Stimulated activated naive B cell treated with anti-CD40 and anti-IgM and Interleukin-4, amounts not matched to agents 10 μg/mL and 1 μg/mL and 100 μg/mL, for 72 hours (primary cell): ENCODE measurements around the gene HCN4.

Source experiments
- ATAC-seq, 2 donors: fragments of 150-1000 bp; cut with Tn5 transposase; replicated peaks; 2 replicates each; pipeline ENCODE4 v1.10.0; 2021; ENCODE audit warnings: moderate library complexity in 1 of 2
- DNase-seq: peaks from one replicate; pipeline ENCODE4 v3.0.0; 2021
- H3K27ac Mint-ChIP-seq: one replicate; pipeline ENCODE4 v1.8.0; 2022; ENCODE audit warnings: mild to moderate bottlenecking, mixed read lengths
- H3K27me3 Mint-ChIP-seq, 2 donors: one replicate each; pipeline ENCODE4 v1.8.0; 2022; ENCODE audit warnings: mixed read lengths in 2 of 2
- H3K36me3 Mint-ChIP-seq, 2 donors: one replicate each; pipeline ENCODE4 v1.8.0; 2022; ENCODE audit warnings: mixed read lengths in 2 of 2, mild to moderate bottlenecking in 1 of 2
- H3K4me1 Mint-ChIP-seq, 2 donors: one replicate each; pipeline ENCODE4 v1.8.0; 2022; ENCODE audit warnings: mixed read lengths in 2 of 2, mild to moderate bottlenecking in 1 of 2
- H3K4me3 Mint-ChIP-seq, 2 donors: one replicate each; pipeline ENCODE4 v1.8.0; 2022; ENCODE audit warnings: mild to moderate bottlenecking in 2 of 2, mixed read lengths in 2 of 2, moderate library complexity in 1 of 2
- H3K9me3 Mint-ChIP-seq, 2 donors: one replicate each; pipeline ENCODE4 v1.8.0; 2022; ENCODE audit warnings: mixed read lengths in 2 of 2, mild to moderate bottlenecking in 1 of 2

HCN4 gene

DNA sequence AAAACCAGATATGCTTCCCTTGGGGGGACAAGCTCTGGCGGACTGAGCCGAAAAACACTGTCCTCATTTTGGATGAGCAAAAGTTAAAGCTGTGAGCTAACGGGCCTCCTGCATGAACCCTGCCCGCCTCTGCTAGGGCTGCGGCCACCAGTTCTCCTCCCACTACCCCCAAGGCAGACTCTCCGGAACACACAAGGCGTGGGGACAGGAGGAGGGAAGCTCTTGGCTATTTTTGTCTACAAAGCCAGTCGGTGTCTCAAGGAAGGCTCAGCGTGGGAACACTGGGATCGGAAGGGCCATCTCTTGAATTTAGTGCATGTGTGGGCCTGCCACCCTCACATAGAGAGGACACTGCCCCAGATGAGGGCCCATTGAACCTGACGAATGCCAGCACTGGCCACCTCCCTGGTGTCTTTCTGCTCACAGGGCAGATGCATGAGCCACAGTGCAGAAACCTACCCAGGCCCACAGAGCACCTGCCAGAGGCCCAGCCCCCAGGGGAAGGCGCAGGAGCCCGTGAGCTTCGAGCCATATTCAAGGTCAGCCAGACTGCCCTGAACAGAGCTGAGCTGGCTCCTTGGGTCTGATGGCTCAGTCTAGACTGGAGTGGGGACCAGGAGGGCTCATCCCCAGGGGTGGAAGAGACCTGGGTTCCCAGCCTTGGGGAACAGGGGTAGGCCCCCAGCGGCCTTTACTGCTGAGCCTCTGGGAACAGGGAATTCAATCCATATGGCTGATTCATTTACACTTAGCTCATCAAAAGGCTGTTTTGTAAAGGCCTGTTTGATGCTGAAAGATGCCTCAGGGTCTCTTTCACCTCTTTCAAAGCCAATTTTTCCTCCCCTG, 38.3 kb downstream of the HCN4 start:
- Mint-ChIP-seq H3K36me3 (no peaks in the 10 kb centered on the region), H3K9me3 (no peaks in the 10 kb centered on the region), H3K27ac (no peak overlapping the region), H3K4me3 (no peak overlapping the region), H3K4me1 (peaks cover 8 to 15% of the 10 kb centered on the region in 2 donors), H3K27me3 (peaks cover 6 to 18% of the 10 kb centered on the region in 2 donors)
- no peak for DNase-seq
- no peak for ATAC-seq

GRCh38 chr15:73329501-73330200, 39.1 kb downstream of the HCN4 start:
- DNase-seq: no peak
- peaks cover 9 to 19% of the 10 kb centered on the region in 2 donors for H3K27me3 Mint-ChIP-seq
- H3K36me3 Mint-ChIP-seq: no peaks in the 10 kb centered on the region
- H3K4me1 Mint-ChIP-seq: peaks cover 10 to 21% of the 10 kb centered on the region in 2 donors
- no peak for ATAC-seq
- no peaks in the 10 kb centered on the region for H3K9me3 Mint-ChIP-seq
- no peak overlapping the region for H3K4me3 Mint-ChIP-seq
- no peak overlapping the region for H3K27ac Mint-ChIP-seq

GRCh38 chr15:73328981-73329380, 39.8 kb downstream of the HCN4 start:
- DNase-seq (no peak), ATAC-seq (no peak)
- no peak overlapping the region for H3K4me3 Mint-ChIP-seq
- no peak overlapping the region for H3K27ac Mint-ChIP-seq
- peaks cover 9 to 19% of the 10 kb centered on the region in 2 donors for H3K27me3 Mint-ChIP-seq
- no peaks in the 10 kb centered on the region for H3K9me3 Mint-ChIP-seq
- H3K36me3 Mint-ChIP-seq: no peaks in the 10 kb centered on the region
- H3K4me1 Mint-ChIP-seq: peaks cover 10 to 21% of the 10 kb centered on the region in 2 donors

- Mint-ChIP-seq H3K27me3 (peaks cover 13 to 19% of the 10 kb centered on the region in 2 donors), H3K36me3 (no peaks in the 10 kb centered on the region), H3K9me3 (peaks cover 0 to 1% of the 10 kb centered on the region in 2 donors), H3K27ac (no peak overlapping the region), H3K4me3 (no peak overlapping the region), H3K4me1 (peaks cover 10 to 21% of the 10 kb centered on the region in 2 donors)
- ATAC-seq: no peak
- no peak for DNase-seq
Measured at GRCh38 chr15:73328149-73328820, 40.5 kb downstream of the HCN4 start.

- Mint-ChIP-seq H3K4me3 (no peak overlapping the region), H3K36me3 (no peaks in the 10 kb centered on the region), H3K27me3 (peaks cover 19% of the 10 kb centered on the region in 2 donors), H3K4me1 (peaks cover 10 to 21% of the 10 kb centered on the region in 2 donors), H3K27ac (no peak overlapping the region), H3K9me3 (peaks cover 0 to 1% of the 10 kb centered on the region in 2 donors)
- ATAC-seq (no peak), DNase-seq (no peak)
Measured at GRCh38 chr15:73326157-73326556, 42.6 kb downstream of the HCN4 start.

DNA sequence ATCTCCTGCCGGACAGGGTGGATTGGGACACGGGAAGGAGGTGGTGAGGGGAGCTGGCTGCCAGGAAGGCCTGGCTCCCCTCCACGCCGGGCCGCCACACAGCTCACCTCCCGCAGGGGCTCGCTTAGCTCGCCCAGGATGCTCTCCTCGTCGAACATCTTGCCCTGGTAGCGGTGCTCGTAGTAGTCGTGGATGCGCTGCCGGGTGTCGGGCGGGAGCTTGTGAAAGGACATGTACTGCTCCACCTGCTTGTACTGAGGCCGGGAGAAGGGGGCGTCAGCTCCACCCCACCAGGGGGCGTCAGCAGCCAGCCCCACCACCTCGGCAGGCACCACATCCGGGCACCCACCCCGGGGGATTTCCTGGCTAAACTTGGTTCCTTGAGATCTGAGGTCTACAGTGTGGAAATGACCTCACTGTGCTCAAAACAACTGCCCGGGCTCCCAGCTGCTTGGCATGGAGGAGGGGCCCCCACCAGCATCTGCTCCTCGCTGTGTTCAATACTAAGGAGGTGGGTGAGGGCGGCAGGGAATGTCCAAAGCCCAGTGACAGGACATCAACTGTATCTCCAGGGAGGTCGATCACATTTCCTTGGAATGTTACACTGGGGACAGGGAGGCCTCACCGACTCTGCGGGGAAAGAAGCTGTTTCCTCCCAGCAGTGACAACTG, 43.4 kb downstream of the HCN4 start:
- Mint-ChIP-seq H3K9me3 (peaks cover 0 to 1% of the 10 kb centered on the region in 2 donors), H3K4me3 (no peak overlapping the region), H3K27ac (peak overlapping the region; percentile 68), H3K4me1 (peaks cover 10 to 23% of the 10 kb centered on the region in 2 donors), H3K36me3 (no peaks in the 10 kb centered on the region), H3K27me3 (peaks cover 19% of the 10 kb centered on the region in 2 donors)
- DNase-seq (peak; percentile 15), ATAC-seq (peak; percentile 60 to 61)

DNA sequence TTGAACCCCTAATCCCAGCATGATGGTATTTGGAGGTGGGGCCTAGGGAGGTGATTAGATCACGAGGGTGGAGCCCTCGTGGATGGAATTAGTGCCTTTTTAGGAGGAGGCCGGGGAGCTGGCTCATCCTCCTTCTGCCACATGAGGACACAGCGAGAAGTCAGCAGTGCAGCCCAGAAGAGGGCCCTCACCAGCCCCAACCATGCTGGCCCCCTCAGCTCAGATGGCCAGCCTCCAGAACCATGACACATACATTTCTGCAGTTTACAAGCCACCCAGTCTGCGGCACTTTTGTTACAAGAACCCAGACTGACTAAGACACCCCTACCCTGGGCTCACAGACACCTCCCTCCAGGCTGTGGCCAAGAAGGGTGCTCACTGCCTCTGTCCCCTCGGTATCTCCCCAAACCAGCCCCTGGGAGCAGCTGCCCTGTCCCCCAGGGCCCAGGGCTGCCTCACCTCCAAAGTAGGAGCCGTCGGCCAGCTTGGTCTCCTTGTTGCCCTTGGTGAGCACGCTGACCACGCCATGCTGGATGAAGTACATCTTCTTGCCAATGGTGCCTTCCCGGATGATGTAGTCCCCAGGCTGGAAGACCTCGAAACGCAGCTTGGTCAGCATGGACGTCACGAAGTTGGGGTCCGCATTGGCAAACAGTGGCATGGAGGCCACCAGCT, 44.1 kb downstream of the HCN4 start:
- Mint-ChIP-seq H3K36me3 (no peaks in the 10 kb centered on the region), H3K4me3 (no peak overlapping the region), H3K4me1 (peaks cover 15 to 30% of the 10 kb centered on the region in 2 donors), H3K27ac (no peak overlapping the region), H3K9me3 (peaks cover 0 to 1% of the 10 kb centered on the region in 2 donors), H3K27me3 (peaks cover 19% of the 10 kb centered on the region in 2 donors)
- DNase-seq (no peak), ATAC-seq (no peak)

DNA sequence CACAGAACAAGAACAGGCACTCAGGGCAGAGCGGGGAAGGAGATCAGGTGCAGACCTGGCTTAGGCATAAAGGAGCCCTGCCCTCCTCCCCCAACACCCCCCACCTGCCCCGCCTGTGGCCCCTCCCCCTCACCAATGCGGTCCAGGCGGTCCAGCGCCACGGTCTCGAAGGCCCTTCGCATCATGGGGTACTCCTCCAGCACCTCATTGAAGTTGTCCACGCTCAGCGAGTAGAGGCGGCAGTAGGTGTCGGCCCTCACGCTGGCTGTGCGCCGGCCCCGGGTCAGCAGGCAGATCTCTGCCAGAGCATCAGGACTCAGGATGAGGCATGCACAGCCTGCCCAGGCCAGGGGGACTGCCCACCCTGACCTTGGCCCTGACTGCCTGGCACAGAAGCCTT, 44.8 kb downstream of the HCN4 start:
- Mint-ChIP-seq H3K36me3 (no peaks in the 10 kb centered on the region), H3K9me3 (peaks cover 0 to 1% of the 10 kb centered on the region in 2 donors), H3K4me3 (no peak overlapping the region), H3K4me1 (peaks cover 20 to 37% of the 10 kb centered on the region in 2 donors), H3K27me3 (peaks cover 19% of the 10 kb centered on the region in 2 donors), H3K27ac (no peak overlapping the region)
- ATAC-seq (no peak), DNase-seq (no peak)

GRCh38 chr15:73323374-73323955, 45.3 kb downstream of the HCN4 start:
- Mint-ChIP-seq H3K4me1 (peaks cover 21 to 39% of the 10 kb centered on the region in 2 donors), H3K36me3 (no peaks in the 10 kb centered on the region), H3K27me3 (peaks cover 14 to 19% of the 10 kb centered on the region in 2 donors), H3K4me3 (no peak overlapping the region), H3K27ac (no peak overlapping the region), H3K9me3 (peaks cover 0 to 1% of the 10 kb centered on the region in 2 donors)
- DNase-seq: no peak
- ATAC-seq: no peak

GRCh38 chr15:73322665-73323373, 45.9 kb downstream of the HCN4 start:
- H3K27ac Mint-ChIP-seq: no peak overlapping the region
- peaks cover 12 to 19% of the 10 kb centered on the region in 2 donors for H3K27me3 Mint-ChIP-seq
- H3K4me3 Mint-ChIP-seq: no peak overlapping the region
- no peaks in the 10 kb centered on the region for H3K36me3 Mint-ChIP-seq
- DNase-seq (no peak), ATAC-seq (no peak)
- H3K9me3 Mint-ChIP-seq: peaks cover 0 to 1% of the 10 kb centered on the region in 2 donors
- peaks cover 27 to 44% of the 10 kb centered on the region in 2 donors for H3K4me1 Mint-ChIP-seq

- H3K27ac Mint-ChIP-seq: no peak overlapping the region
- ATAC-seq (no peak), DNase-seq (no peak)
- peaks cover 33 to 50% of the 10 kb centered on the region in 2 donors for H3K4me1 Mint-ChIP-seq
- no peaks in the 10 kb centered on the region for H3K36me3 Mint-ChIP-seq
- no peak overlapping the region for H3K4me3 Mint-ChIP-seq
- peaks cover 0 to 1% of the 10 kb centered on the region in 2 donors for H3K9me3 Mint-ChIP-seq
- H3K27me3 Mint-ChIP-seq: peaks cover 17 to 19% of the 10 kb centered on the region in 2 donors
Measured at GRCh38 chr15:73321496-73322450, 47.0 kb downstream of the HCN4 start.

DNA sequence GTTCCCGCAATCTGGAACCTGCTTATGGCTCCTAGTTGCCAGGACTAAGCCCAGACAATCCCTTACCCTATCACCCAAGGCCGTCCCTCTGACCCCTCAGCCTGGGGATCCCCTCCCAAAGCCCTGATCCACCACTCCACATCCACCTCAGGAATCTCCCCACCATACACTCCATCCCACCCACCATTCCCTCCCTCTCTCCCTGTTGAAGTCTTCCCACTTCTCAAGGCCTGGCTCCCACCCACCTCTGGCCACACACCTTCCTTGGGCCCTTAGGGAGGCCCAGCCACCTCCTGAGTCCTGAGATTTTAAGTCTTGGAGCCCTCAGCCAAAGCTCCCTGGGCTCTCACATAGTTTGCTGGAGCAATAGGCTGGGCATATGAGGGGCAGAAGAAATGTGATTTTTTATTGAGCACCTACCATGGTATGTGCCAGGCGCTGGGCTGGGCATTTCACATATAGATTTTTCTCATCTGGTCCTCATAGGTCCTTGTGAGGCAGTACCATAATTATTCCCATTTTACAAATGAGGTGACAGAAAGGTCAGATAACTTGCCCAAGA, 48.1 kb downstream of the HCN4 start:
- Mint-ChIP-seq H3K9me3 (peaks cover 0 to 1% of the 10 kb centered on the region in 2 donors), H3K27ac (no peak overlapping the region), H3K27me3 (peaks cover 10 to 16% of the 10 kb centered on the region in 2 donors), H3K36me3 (no peaks in the 10 kb centered on the region), H3K4me1 (peaks cover 29 to 42% of the 10 kb centered on the region in 2 donors), H3K4me3 (no peak overlapping the region)
- DNase-seq (no peak), ATAC-seq (no peak)
